Measurements from ENCODE around the gene MXD3. TPM values are rescaled to one million over a fixed set of nuclear protein-coding genes. Genes with fewer than 3 reads are reported as not detected.

Gene MXD3
- polyA plus RNA-seq, 2 of the 4 experiments (the other 2 are of a cell fraction) = 5.3 to 16.9 TPM

DNA sequence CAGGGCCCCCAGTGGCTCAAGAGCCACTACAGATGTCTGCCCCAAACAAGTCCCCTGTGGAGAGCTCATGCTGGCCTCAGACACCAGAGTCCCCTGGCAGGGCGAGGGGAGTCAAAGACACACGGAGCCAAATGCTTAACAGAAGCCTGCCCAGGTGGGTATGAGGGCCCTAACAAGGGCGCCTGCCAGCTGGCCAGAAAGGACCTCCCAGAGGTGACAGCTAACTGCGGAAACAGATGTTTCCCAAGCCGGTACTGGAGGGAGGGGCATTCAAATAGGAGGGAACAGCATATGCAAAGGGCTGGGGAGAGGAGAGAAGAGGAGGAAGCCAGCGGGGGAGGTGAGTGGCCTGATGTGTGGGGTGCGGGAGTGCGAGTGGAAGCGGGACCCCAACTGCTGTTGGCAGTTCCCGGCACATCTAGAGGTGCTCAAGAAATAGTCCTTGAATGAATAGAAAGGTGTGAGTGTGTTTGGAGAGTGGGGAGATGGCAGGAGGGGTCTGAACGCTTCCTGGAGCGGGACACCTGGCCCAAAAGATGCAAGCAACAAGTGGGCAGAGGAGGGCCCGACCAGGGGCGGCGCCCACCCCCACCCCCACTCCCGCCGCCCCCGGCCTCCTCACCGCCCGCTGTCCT lies 824 bp downstream of the MXD3 start:
- WGBS (ENCODE audit: missing lambda C conversion rate) = 40% methylated on average over 15 of the region's 20 CpGs
- DNase-seq (ENCODE audit: low read depth in 1 of 2, low spot score in 1 of 2) (no peak), FAIRE-seq (no peak), ATAC-seq (no peak)
- ChIA-PET CTCF (interaction anchor here (0.6 to 6.3 kb wide), 30 partner anchors 9 to 842 kb away, joined by 3 to 55 read pairs (median 7); partner anchors contain the start of gene LMAN2), POLR2A (no interaction called here)
- Histone ChIP-seq H3K4me2 (peak overlapping the region; percentile 99), H3K27ac (peak overlapping the region; percentile 87 to 93; a peak in 5 of 6 replicates), H3K9me3 (no peaks in the 10 kb centered on the region), H3K4me1 (peaks cover 22% of the 10 kb centered on the region), H3K4me3 (peak overlapping the region; percentile 66)
- TF ChIP-seq HOXB5 (CRISPR knock-in tag; IDR thresholded peaks at IDR 0.05) (no peak), RAD21 (conservative IDR thresholded peaks at IDR 0.05 in 1 of 2, IDR thresholded peaks at IDR 0.05 in 1 of 2) (no peak), KDM1A (IDR thresholded peaks at IDR 0.05; ENCODE audit: low read depth) (no peak), EP300 (IDR thresholded peaks at IDR 0.05) (no peak), CHD4 (IDR thresholded peaks at IDR 0.05; ENCODE audit: borderline replicate concordance) (no peak), HOXA7 (CRISPR knock-in tag; IDR thresholded peaks at IDR 0.05) (no peak), HES2 (IDR thresholded peaks at IDR 0.05) (no peak), RNF2 (IDR thresholded peaks at IDR 0.05; ENCODE audit: borderline replicate concordance, low read depth) (no peak), POLR2AphosphoS2 (conservative IDR thresholded peaks at IDR 0.05; ENCODE audit: low read length) (no peak), FOSB (CRISPR knock-in tag; IDR thresholded peaks at IDR 0.05) (no peak), HDAC2 (IDR thresholded peaks at IDR 0.05) (no peak), FOSL2 (IDR thresholded peaks at IDR 0.05) (no peak), FOSL2 (CRISPR knock-in tag; IDR thresholded peaks at IDR 0.05) (no peak), JUN (IDR thresholded peaks at IDR 0.05) (no peak), MAX (IDR thresholded peaks at IDR 0.05) (no peak)
- TF ChIP-seq, protein P1, sequence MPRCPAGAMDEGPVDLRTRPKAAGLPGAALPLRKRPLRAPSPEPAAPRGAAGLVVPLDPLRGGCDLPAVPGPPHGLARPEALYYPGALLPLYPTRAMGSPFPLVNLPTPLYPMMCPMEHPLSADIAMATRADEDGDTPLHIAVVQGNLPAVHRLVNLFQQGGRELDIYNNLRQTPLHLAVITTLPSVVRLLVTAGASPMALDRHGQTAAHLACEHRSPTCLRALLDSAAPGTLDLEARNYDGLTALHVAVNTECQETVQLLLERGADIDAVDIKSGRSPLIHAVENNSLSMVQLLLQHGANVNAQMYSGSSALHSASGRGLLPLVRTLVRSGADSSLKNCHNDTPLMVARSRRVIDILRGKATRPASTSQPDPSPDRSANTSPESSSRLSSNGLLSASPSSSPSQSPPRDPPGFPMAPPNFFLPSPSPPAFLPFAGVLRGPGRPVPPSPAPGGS (IDR thresholded peaks at IDR 0.05) = no peak

GRCh38 chr5:177310332-177310731 lies 1.4 kb downstream of the MXD3 start:
- CTCF ChIA-PET = interaction anchor here (0.6 to 6.3 kb wide), 50 partner anchors 9 to 843 kb away, joined by 3 to 55 read pairs (median 4); partner anchors contain the start of genes LMAN2 and SLC34A1
- FAIRE-seq (no peak), ATAC-seq (no peak), DNase-seq (ENCODE audit: low read depth in 1 of 2, low spot score in 1 of 2) (no peak)
- Histone ChIP-seq H3K27ac (peak overlapping the region in 1 of 2 experiments; percentile 93; a peak in 1 of 6 replicates), H3K9me3 (no peaks in the 10 kb centered on the region), H3K4me2 (peak overlapping the region; percentile 99), H3K4me1 (peaks cover 27% of the 10 kb centered on the region), H3K4me3 (no peak overlapping the region)
- 92% methylated on average over 6 of the region's 13 CpGs for WGBS (ENCODE audit: missing lambda C conversion rate)
- POLR2A ChIA-PET = no interaction called here
- TF ChIP-seq MAX (IDR thresholded peaks at IDR 0.05) (no peak), HDAC2 (IDR thresholded peaks at IDR 0.05) (no peak), POLR2A (IDR thresholded peaks at IDR 0.05; ENCODE audit: low read length) (no peak), ELK1 (IDR thresholded peaks at IDR 0.05; ENCODE audit: low read depth, low read length) (no peak), PBX3 (IDR thresholded peaks at IDR 0.05) (no peak), EP300 (IDR thresholded peaks at IDR 0.05) (no peak)

Data from A549 (cell line).